ENCODE measurements around the gene CXCL9.
A peak's percentile ranks its signal among the peaks of the same experiment; 100 is the strongest.
"Not testable (repeated sequence)": the region's sequence is repeated elsewhere in the genome, so short reads cannot be mapped to it uniquely, and the experiment has no call there.

Gene CXCL9

GRCh38 chr4:76011700-76012387, 4.5 kb upstream of the CXCL9 start:
- peak; percentile 60 for DNase-seq

GRCh38 chr4:76011018-76011670, 3.8 kb upstream of the CXCL9 start:
- no peak for DNase-seq

DNA sequence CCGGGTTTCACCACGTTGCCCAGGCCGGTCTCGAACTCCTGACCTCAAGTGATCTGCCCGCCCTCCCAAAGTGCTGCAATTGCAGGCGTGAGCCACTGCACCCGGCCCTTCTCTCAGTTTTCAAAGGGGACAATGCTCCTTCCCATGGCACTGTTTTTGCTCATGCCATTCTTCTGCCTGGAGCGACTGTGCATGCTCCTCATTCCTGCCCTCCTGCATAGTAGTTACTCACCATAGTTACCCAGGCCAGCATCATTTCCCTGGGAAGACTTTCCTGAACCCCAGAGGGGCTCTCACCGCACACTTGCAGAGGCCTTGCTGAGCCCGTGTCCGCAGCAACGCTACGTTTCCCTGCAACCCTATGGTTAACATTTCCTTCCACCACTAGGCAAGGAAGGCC, 3.3 kb upstream of the CXCL9 start:
- DNase-seq, result no peak

GRCh38 chr4:76009311-76009710, 2.0 kb upstream of the CXCL9 start:
- DNase-seq, result no peak

GRCh38 chr4:76003620-76004019, 3.7 kb downstream of the CXCL9 start:
- DNase-seq, result no peak

GRCh38 chr4:76003035-76003434, 4.3 kb downstream of the CXCL9 start:
- DNase-seq, result no peak

DNA sequence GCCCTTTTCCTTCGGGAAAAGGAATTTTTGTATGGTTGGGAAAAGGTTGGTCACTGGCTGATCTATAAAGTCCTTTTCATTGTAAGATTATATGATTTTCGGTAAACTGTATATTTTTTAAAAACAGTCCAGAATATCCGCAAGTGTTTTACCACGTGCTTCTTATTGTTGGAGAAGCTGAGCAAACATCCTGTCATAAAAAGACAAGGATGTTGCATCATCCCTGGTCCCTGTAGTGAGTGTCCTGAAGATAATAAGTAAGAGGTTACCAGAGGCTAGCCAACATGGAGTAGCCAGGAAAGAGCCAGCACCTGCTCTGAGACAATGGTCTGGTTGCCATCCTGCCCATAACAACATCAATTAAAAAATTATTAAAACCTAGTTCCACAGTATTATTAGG, 5.1 kb downstream of the CXCL9 start:
- no peak for DNase-seq

GRCh38 chr4:76001700-76002099, 5.6 kb downstream of the CXCL9 start:
- no peak for DNase-seq

- no peak for DNase-seq
These were observed 7.0 kb downstream of the CXCL9 start for GRCh38 chr4:76000279-76000678.

DNA sequence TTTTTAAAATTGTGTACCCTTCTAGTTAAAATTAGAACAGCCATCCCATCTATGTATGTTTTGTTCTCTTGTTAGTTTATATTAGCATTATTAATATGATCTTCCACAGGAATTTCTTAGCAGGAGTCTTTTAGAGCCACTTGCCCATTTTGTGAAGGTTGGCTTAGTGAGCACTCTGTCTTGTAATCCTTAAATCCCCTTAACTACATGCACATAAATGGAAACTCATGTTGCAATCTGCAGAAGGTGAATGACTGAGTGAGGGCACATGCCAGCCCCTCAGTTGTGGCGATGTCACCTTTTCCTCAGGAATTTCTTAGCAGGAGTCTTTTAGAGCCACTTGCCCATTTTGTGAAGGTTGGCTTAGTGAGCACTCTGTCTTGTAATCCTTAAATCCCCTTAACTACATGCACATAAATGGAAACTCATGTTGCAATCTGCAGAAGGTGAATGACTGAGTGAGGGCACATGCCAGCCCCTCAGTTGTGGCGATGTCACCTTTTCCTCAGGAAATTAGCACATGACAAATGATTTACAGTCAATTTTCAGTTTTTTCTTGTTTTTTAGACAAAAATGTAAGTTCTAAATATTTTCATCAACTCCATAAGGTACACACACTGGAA, 8.7 kb downstream of the CXCL9 start:
- DNase-seq, result not testable (repeated sequence)

DNA sequence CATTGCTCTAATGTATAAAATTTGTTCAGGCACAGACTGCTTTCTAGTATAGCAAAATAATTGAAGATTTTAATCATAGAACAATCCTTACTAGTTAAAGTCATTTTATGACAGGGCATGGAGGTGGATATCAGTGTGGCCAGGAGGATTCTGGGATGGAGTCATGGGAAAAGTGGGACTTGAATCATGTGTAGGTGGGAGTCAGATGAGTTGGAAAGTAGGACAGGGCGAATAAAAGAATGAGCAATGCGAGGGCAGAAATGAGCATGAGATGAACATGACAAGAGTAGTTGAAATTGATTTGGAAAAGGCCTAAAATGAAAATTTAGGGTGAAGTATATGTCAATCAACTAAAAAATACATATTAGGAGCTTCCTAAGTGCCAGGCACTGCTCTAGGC, 9.4 kb downstream of the CXCL9 start:
- no peak for DNase-seq

DNA sequence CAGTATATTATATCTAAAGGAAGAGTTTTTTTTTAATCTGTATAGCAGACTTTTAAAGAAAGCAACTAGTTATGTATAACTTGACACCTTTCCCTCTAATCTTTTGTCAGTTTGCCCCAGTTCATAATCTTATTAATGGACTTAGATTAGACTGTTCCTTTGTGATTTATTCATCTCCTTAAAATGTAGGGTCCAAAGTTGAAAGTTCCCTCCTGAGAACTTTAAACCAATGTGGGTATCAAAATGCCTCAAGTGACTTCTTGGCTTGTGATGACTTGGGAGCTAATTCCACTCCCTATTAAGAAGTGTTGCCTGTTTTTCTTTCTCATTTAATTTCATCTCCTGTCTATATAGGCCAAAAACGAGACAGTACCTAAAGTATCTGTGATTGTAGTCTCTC, 10.2 kb downstream of the CXCL9 start:
- no peak for DNase-seq

DNA sequence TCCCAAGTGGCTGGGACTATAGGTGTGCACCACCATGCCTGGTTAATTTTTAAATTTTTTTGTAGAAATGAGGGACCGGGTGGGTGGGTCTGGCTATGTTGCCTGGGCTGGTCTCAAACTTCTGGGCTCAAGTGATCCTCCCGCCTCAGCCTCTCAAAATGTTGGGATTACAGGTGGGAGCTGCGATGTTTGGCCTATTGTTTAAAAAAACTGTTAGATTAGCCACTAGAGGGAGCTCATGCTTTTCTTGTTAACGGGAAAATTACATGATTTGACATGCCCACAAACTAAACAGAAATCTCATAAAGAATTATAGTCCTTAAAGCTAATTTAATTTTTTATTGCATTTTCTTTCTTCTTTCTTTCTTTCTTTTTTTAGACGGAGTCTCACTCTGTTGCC, 11.6 kb downstream of the CXCL9 start:
- DNase-seq, result no peak

DNA sequence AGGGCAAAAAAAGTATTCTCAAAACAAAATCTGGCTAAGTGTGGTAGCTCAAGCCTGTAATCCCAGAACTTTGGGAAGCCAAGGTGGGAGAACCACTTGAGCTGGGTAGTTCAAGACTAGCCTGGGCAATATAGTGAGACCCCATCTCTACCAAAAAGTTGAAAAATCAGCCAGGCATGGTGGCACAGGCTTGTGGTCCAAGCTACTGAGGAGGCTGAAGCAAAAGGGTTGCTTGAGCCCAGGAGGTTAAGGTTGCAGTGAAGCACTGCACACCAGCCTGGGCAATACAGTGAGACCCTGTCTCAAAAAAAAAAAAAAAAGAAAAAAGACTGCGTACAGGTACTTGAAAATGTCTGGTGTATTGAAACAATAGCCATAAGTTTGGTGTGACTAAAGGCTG, 14.8 kb downstream of the CXCL9 start:
- DNase-seq, result no peak

DNA sequence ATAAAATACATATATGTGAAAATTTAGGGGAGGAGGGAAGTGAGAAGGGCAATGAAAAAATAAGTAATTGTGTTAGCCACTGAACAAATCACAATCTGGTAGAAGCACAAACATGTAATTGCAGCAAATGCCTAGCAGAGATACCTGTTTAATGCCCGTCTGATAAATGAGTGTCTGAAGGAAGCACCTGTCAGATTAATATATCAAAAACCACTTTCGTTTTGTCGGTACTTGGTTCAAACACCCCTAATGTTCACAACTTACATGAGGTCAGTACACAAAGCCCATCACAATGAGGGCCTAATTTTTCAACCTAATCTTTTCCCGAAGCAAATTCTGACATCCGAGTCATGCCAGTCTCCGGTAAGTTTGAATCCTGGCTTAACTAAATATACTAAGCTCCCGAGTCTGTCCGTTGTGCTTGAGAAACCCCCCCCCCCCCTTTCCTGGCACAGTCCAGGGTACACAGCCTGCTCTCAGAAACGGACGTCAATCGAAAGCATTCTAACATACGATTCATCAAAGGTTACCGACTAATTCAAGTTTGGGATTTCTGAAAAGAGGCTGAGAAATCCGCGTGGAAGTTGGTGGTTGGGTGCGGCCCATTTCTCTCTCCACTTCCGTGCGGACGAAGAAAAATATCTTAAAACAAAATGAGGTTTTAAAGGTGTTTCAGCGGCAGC, 17.3 kb downstream of the CXCL9 start:
- DNase-seq, result no peak

DNA sequence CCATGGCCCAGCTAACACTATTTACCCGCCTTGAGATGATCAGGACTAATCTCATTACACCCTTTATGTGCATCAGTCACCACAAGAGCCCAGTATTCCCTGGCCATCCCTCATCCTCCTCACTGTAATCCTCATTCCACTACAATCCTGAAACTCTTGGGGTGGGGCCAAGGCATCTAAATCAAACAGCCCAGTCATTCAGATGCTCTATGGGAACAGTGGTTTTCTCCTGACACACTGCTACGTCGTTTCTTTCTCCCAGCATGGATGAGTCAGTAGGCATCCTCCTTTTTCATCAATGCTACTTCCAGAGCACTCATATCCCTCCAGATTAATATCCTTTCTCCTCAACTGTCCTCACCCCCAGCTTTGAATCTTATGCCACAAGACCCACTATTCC, 22.2 kb downstream of the CXCL9 start:
- DNase-seq, result no peak

DNA sequence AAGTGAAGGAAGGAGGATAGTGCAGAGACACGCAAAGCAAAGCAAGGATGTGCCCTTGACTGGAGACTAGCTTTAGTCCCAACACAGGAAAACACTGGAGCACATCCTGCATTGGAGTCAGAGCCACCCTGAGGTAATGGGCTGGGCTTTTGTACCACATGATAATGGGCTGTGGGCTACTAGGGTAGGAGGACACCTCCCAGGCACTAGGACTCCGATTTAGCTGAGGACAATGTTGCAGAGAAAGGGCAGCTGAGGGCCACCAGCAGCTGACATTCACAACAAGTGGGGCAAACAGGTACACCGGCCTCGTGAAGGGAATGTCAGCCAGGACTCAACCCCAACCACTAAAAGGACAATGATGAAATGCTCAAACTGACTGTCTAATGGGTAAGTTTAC, 26.7 kb downstream of the CXCL9 start:
- no peak for DNase-seq

DNA sequence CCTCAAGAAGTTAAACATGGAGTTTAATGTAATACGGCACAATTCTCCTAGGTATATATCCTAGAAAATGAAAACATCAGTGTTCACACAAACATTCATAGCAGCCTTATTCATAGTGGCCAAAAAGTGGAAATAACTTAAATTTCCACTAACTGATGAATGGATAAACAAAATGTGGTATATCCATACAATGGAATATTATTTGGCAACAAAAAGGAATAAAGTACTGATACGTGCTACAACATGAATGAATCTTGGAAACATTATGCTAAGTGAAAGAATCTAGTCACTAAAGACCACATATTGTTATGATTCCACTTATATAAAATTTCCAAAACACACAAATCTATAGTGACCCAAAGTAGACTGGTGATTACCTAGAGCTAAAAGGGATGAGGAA, 31.1 kb downstream of the CXCL9 start:
- no peak for DNase-seq

- DNase-seq, result no peak
These were observed 33.5 kb downstream of the CXCL9 start for GRCh38 chr4:75973766-75974165.

DNA sequence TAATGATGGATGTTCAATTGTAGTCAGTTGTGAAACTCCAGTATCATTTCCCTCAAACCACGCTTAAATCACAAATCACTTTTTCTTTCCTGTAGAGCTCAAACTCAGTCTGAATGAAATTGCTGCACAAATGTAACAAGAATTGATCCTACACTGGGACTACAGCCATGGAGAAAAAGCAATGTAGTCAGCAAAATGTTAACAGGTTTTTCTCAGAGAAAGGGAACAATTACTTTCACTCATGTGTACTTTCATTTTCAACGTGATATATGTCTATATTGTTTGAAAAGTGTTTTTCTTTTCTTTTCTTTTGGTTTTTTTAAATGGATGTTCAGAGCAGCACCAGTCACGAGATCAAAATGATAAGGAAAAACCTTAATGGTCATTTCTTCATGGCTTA, 39.2 kb downstream of the CXCL9 start:
- no peak for DNase-seq

DNA sequence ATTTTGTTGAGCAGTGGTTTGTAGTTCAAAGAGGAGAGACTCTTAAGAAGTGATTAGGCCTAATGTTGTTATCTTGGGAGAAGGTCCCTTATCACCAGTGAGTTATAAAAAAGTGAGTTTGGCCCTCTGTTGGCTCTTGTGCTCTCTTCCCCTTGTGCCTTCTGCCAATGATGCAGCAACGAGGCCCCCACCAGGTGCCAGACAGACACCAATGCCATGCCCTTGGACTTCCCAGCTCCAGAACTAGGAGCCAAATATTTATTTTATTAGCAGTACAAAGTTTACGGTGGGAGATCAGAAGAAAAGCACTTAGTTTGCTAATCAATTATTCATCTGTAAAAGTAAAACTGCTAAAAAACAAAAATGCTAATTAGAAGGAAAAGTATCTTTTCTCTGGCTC, 43.8 kb downstream of the CXCL9 start:
- no peak for DNase-seq

GRCh38 chr4:75962072-75962471, 45.2 kb downstream of the CXCL9 start:
- DNase-seq, result not testable (repeated sequence)

DNA sequence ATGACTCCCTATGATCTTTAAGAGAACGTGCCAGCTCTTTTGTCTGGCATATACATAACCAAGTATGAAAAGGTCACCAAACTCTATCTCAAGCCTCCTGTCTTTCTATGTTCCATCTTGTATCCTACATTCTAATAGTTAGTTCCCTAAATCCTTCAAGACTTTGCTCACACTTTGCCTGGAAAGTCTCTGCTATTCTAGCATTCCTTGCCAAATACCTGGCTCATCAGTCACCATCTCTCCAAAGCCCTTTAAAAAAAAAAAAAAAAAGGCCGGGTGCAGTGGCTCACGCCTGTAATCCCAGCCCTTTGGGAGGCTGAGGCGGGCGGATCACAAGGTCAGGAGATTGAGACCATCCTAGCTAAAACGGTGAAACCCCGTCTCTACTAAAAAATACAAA, 48.8 kb downstream of the CXCL9 start:
- DNase-seq, result not testable (repeated sequence)

GRCh38 chr4:75954811-75955210, 52.5 kb downstream of the CXCL9 start:
- not testable (repeated sequence) for DNase-seq
